HG03175 (cell line): ENCODE results near the gene FLG2.
"Not testable (repeated sequence)": the region's sequence is repeated elsewhere in the genome, so short reads cannot be mapped to it uniquely, and the experiment has no call there.

Experiments
- ATAC-seq: cut with Tn5 transposase; IDR thresholded peaks from one replicate; pipeline ENCODE4 v1.9.1; 2021; ENCODE audit warnings: mild to moderate bottlenecking, moderate library complexity; ENCODE audit not compliant: unreplicated experiment

FLG2 gene

GRCh38 chr1:152313319-152313801 lies 46.4 kb downstream of the FLG2 start:
- no peak for ATAC-seq

- not testable (repeated sequence) for ATAC-seq
These were observed 47.6 kb downstream of the FLG2 start for GRCh38 chr1:152312169-152312568.

GRCh38 chr1:152309955-152310354 lies 49.9 kb downstream of the FLG2 start:
- ATAC-seq, result no peak

- not testable (repeated sequence) for ATAC-seq
These were observed 50.4 kb downstream of the FLG2 start for GRCh38 chr1:152309320-152309901.

GRCh38 chr1:152308758-152309157 lies 51.0 kb downstream of the FLG2 start:
- not testable (repeated sequence) for ATAC-seq

GRCh38 chr1:152307970-152308369 lies 51.8 kb downstream of the FLG2 start:
- ATAC-seq, result not testable (repeated sequence)

GRCh38 chr1:152306123-152306522 lies 53.7 kb downstream of the FLG2 start:
- ATAC-seq, result not testable (repeated sequence)

GRCh38 chr1:152304773-152305172 lies 55.0 kb downstream of the FLG2 start:
- ATAC-seq, result not testable (repeated sequence)

GRCh38 chr1:152303139-152303872 lies 56.5 kb downstream of the FLG2 start:
- ATAC-seq, result not testable (repeated sequence)
